PC-9 (cell line): Measurements from ENCODE around the gene C1GALT1C1L.

Experiments
- EZH2 ChIP-seq: fragments of 200-600 bp; sonication (generic); IDR thresholded peaks from 2 replicates; pipeline ENCODE4 v1.8.0; 2017; ENCODE audit warnings: antibody characterized with exemption, low read depth
- TF ChIP-seq, protein P1 (sequence below): fragments of 200-600 bp; sonication (generic); conservative IDR thresholded peaks from 2 replicates; pipeline ENCODE4 v1.6.1; 2017; ENCODE audit warnings: mixed run types, antibody characterized with exemption, mild to moderate bottlenecking, moderate library complexity

DNA sequence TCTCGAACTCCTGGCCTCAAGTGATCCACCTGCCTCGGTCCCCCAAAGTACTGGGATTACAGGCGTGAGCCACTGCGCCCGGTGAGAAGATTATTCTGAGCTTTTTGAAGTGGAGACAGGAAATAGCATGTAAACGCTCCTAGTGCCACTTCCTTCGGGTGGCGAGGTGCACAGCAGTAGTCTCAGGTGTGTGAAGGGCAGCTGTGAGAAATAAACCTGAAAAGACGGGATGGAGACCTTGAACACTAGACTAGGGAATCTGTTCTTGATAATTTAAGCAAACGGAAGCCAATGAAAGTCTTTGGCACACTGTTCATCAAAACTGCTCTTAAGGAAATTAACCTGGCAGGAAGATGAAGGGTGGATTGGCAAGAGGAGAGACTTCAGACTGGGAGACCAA lies 39.6 kb downstream of the C1GALT1C1L start:
- TF ChIP-seq, protein P1, sequence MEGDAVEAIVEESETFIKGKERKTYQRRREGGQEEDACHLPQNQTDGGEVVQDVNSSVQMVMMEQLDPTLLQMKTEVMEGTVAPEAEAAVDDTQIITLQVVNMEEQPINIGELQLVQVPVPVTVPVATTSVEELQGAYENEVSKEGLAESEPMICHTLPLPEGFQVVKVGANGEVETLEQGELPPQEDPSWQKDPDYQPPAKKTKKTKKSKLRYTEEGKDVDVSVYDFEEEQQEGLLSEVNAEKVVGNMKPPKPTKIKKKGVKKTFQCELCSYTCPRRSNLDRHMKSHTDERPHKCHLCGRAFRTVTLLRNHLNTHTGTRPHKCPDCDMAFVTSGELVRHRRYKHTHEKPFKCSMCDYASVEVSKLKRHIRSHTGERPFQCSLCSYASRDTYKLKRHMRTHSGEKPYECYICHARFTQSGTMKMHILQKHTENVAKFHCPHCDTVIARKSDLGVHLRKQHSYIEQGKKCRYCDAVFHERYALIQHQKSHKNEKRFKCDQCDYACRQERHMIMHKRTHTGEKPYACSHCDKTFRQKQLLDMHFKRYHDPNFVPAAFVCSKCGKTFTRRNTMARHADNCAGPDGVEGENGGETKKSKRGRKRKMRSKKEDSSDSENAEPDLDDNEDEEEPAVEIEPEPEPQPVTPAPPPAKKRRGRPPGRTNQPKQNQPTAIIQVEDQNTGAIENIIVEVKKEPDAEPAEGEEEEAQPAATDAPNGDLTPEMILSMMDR: no peak
- no peak for TF ChIP-seq EZH2
